Stomach smooth muscle (tissue), 2 donors: ENCODE data around the gene GPBP1L1.
A peak's percentile ranks its signal among the peaks of the same experiment; 100 is the strongest.
"Not testable (repeated sequence)": the region's sequence is repeated elsewhere in the genome, so short reads cannot be mapped to it uniquely, and the experiment has no call there.

Experiments used
- H3K27ac ChIP-seq: one replicate; pipeline ENCODE4 v1.7.0; 2013; ENCODE audit warnings: mild to moderate bottlenecking, low read length, inconsistent platforms
- H3K27me3 ChIP-seq, 2 donors: one replicate each; pipeline ENCODE4 v1.7.0; 2013; ENCODE audit warnings: low read length in 2 of 2; ENCODE audit not compliant: insufficient read depth in 2 of 2, control insufficient read depth in 1 of 2
- H3K36me3 ChIP-seq, 2 donors: one replicate each; pipeline ENCODE4 v1.7.0; 2013; ENCODE audit warnings: low read length in 2 of 2; ENCODE audit not compliant: control insufficient read depth in 2 of 2, insufficient read depth in 2 of 2
- H3K4me1 ChIP-seq: one replicate; pipeline ENCODE4 v1.7.0; 2013; ENCODE audit warnings: low read length; ENCODE audit not compliant: control insufficient read depth, insufficient read depth
- H3K4me3 ChIP-seq, 2 donors: one replicate each; pipeline ENCODE4 v1.7.0; 2013; ENCODE audit warnings: low read length in 2 of 2
- H3K9ac ChIP-seq, 2 donors: one replicate each; pipeline ENCODE4 v1.7.0; 2013; ENCODE audit warnings: low read length in 2 of 2, mild to moderate bottlenecking in 1 of 2
- H3K9me3 ChIP-seq, 2 donors: one replicate each; pipeline ENCODE4 v1.7.0; 2013; ENCODE audit warnings: low read length in 2 of 2; ENCODE audit not compliant: control insufficient read depth in 2 of 2
- donor health status: healthy.
- donor health status: Pancreatic carcinoma.

The GPBP1L1 gene

GRCh38 chr1:45713711-45714110, 27.4 kb upstream of the GPBP1L1 start:
- no peak overlapping the region for H3K27ac ChIP-seq
- no peaks in the 10 kb centered on the region for H3K27me3 ChIP-seq
- peaks cover 4 to 13% of the 10 kb centered on the region in 2 donors for H3K36me3 ChIP-seq
- H3K9me3 ChIP-seq: no peaks in the 10 kb centered on the region
- H3K4me3 ChIP-seq: no peak overlapping the region
- H3K4me1 ChIP-seq: no peaks in the 10 kb centered on the region
- no peak overlapping the region for H3K9ac ChIP-seq

- no peaks in the 10 kb centered on the region for H3K9me3 ChIP-seq
- peaks cover 0 to 5% of the 10 kb centered on the region in 2 donors for H3K36me3 ChIP-seq
- H3K9ac ChIP-seq: no peak overlapping the region
- H3K27ac ChIP-seq: no peak overlapping the region
- H3K4me3 ChIP-seq: no peak overlapping the region
- H3K4me1 ChIP-seq: no peaks in the 10 kb centered on the region
- no peaks in the 10 kb centered on the region for H3K27me3 ChIP-seq
Measured at GRCh38 chr1:45704637-45705036, 18.3 kb upstream of the GPBP1L1 start.

GRCh38 chr1:45694823-45695222, 8.5 kb upstream of the GPBP1L1 start:
- Histone ChIP-seq H3K9ac (no peak overlapping the region), H3K9me3 (no peaks in the 10 kb centered on the region), H3K36me3 (peaks cover 22 to 23% of the 10 kb centered on the region in 2 donors), H3K4me3 (no peak overlapping the region), H3K4me1 (peaks cover 3% of the 10 kb centered on the region), H3K27ac (no peak overlapping the region), H3K27me3 (no peaks in the 10 kb centered on the region)

- not testable (repeated sequence) for H3K27me3 ChIP-seq
Measured at GRCh38 chr1:45693811-45694210, 7.5 kb upstream of the GPBP1L1 start.

GRCh38 chr1:45687754-45688740, 1.7 kb upstream of the GPBP1L1 start, which contains the start of gene TMEM69:
Gene TMEM69 (plus strand): TSS chr1:45688181. CDS start chr1:45691069, 2,888 bp downstream.
- peak within 1 kb of the TSS; percentile 75 to 95 for H3K9ac ChIP-seq

More at GRCh38 chr1:45693811-45694210, 7.5 kb upstream of the GPBP1L1 start:
- not testable (repeated sequence) for H3K4me1 ChIP-seq, H3K9ac ChIP-seq, H3K9me3 ChIP-seq, H3K27ac ChIP-seq, H3K4me3 ChIP-seq
- peaks cover 18 to 22% of the 10 kb centered on the region in 2 donors for H3K36me3 ChIP-seq

GRCh38 chr1:45687014-45687753, 851 bp upstream of the GPBP1L1 start:
- Histone ChIP-seq H3K27me3 (no peaks in the 10 kb centered on the region), H3K36me3 (peaks cover 0 to 6% of the 10 kb centered on the region in 2 donors), H3K9me3 (no peaks in the 10 kb centered on the region), H3K27ac (peak overlapping the region; percentile 100), H3K9ac (peak overlapping the region; percentile 95 to 98), H3K4me3 (peak overlapping the region; percentile 90 to 100), H3K4me1 (peaks cover 22% of the 10 kb centered on the region)

More at GRCh38 chr1:45687754-45688740, 1.7 kb upstream of the GPBP1L1 start, which contains the start of gene TMEM69:
- H3K9me3 ChIP-seq: no peaks in the 10 kb centered on the region
- peaks cover 22% of the 10 kb centered on the region for H3K4me1 ChIP-seq
- peak within 1 kb of the TSS; percentile 100 for H3K27ac ChIP-seq
- peak within 1 kb of the TSS; percentile 90 to 100 for H3K4me3 ChIP-seq
- peaks cover under 1 to 6% of the 10 kb centered on the region in 2 donors for H3K36me3 ChIP-seq
- no peaks in the 10 kb centered on the region for H3K27me3 ChIP-seq

GRCh38 chr1:45686015-45686287, 382 bp downstream of the GPBP1L1 start:
- Histone ChIP-seq H3K4me1 (peaks cover 22% of the 10 kb centered on the region), H3K27me3 (no peaks in the 10 kb centered on the region), H3K9ac (peak overlapping the region; percentile 90 to 98), H3K27ac (peak overlapping the region; percentile 100), H3K9me3 (no peaks in the 10 kb centered on the region), H3K36me3 (peaks cover 0 to 3% of the 10 kb centered on the region in 2 donors), H3K4me3 (peak overlapping the region; percentile 92 to 100)

- Histone ChIP-seq H3K27me3 (no peaks in the 10 kb centered on the region), H3K4me3 (peak overlapping the region; percentile 92 to 100), H3K9me3 (no peaks in the 10 kb centered on the region), H3K27ac (peak overlapping the region; percentile 100), H3K4me1 (peaks cover 22% of the 10 kb centered on the region), H3K36me3 (peaks cover 0 to 3% of the 10 kb centered on the region in 2 donors), H3K9ac (peak overlapping the region; percentile 90 to 98)
Measured at GRCh38 chr1:45685308-45686014, 872 bp downstream of the GPBP1L1 start.

- no peak overlapping the region for H3K9ac ChIP-seq
- peaks cover 18% of the 10 kb centered on the region for H3K4me1 ChIP-seq
- H3K27ac ChIP-seq: no peak overlapping the region
- H3K4me3 ChIP-seq: no peak overlapping the region
- H3K27me3 ChIP-seq: no peaks in the 10 kb centered on the region
- H3K9me3 ChIP-seq: no peaks in the 10 kb centered on the region
- H3K36me3 ChIP-seq: no peaks in the 10 kb centered on the region
Measured at GRCh38 chr1:45684402-45684801, 1.9 kb downstream of the GPBP1L1 start.

- no peak overlapping the region for H3K27ac ChIP-seq
- H3K9me3 ChIP-seq: no peaks in the 10 kb centered on the region
- H3K4me1 ChIP-seq: peaks cover 14% of the 10 kb centered on the region
- no peak overlapping the region for H3K9ac ChIP-seq
- H3K4me3 ChIP-seq: no peak overlapping the region
- no peaks in the 10 kb centered on the region for H3K36me3 ChIP-seq
- H3K27me3 ChIP-seq: no peaks in the 10 kb centered on the region
Measured at GRCh38 chr1:45682942-45683341, 3.4 kb downstream of the GPBP1L1 start.
